OCI-LY7 (cell line): ENCODE data around the gene REN. TPM values are rescaled to one million over a fixed set of nuclear protein-coding genes. Genes with fewer than 3 reads are reported as not detected.

Experiments
- BruUV-seq: library from RNA; stranded (reverse); fragments of 400-500 nt; replicated peaks from 2 replicates; lab custom pipeline; 2021; lab: Mats Ljungman, UMichigan
- CTCF ChIA-PET: fragments of 300-600 bp; sonication (Branson Sonifier 250); formaldehyde crosslinking; loops from one replicate; lab custom pipeline; 2022; ENCODE audit warnings: antibody characterized with exemption; ENCODE audit not compliant: unreplicated experiment; lab: Charles Lee
- POLR2A ChIA-PET: fragments of 300-600 bp; sonication (Branson Sonifier 250); formaldehyde crosslinking; loops from one replicate; lab custom pipeline; 2022; ENCODE audit warnings: antibody characterized with exemption; lab: Charles Lee
- DNase-seq: peaks from one replicate; pipeline ENCODE4 v3.0.0-alpha.2; 2015; ENCODE audit warnings: low spot score
- H2AFZ ChIP-seq: fragments of 200-600 bp; sonication (generic), shearing (Covaris generic); 2 replicates; pipeline ENCODE4 v1.6.1; 2014; ENCODE audit warnings: mild to moderate bottlenecking, antibody characterized with exemption, low read length, moderate library complexity
- H3K27ac ChIP-seq: fragments of 200-600 bp; sonication (generic); 2 replicates; pipeline ENCODE4 v1.5.1; 2014; ENCODE audit warnings: mixed run types, low read depth, mild to moderate bottlenecking, moderate library complexity, low read length, inconsistent platforms; ENCODE audit not compliant: poor library complexity, severe bottlenecking
- H3K36me3 ChIP-seq: fragments of 200-600 bp; sonication (generic); 2 replicates; pipeline ENCODE4 v1.6.1; 2014; ENCODE audit warnings: mild to moderate bottlenecking, antibody characterized with exemption, low read length, moderate library complexity, mixed read lengths; ENCODE audit not compliant: insufficient read depth
- H3K4me1 ChIP-seq: fragments of 200-600 bp; sonication (generic); 2 replicates; pipeline ENCODE4 v1.5.1; 2014; ENCODE audit warnings: mild to moderate bottlenecking, low read length; ENCODE audit not compliant: insufficient read depth, poor library complexity, severe bottlenecking
- H3K4me2 ChIP-seq: fragments of 200-600 bp; sonication (generic); 2 replicates; pipeline ENCODE4 v1.6.1; 2014; ENCODE audit warnings: mild to moderate bottlenecking, low read length
- H3K4me3 ChIP-seq: fragments of 200-600 bp; sonication (generic); 2 replicates; pipeline ENCODE4 v1.5.1; 2014; ENCODE audit warnings: mild to moderate bottlenecking, low read depth, low read length; ENCODE audit not compliant: poor library complexity, severe bottlenecking
- H3K79me2 ChIP-seq: fragments of 200-600 bp; sonication (generic); 2 replicates; pipeline ENCODE4 v1.6.1; 2016; ENCODE audit warnings: low read depth, mild to moderate bottlenecking, low read length, moderate library complexity, mixed read lengths; ENCODE audit not compliant: insufficient read depth
- H3K9me2 ChIP-seq: fragments of 200-600 bp; sonication (generic); 2 replicates; pipeline ENCODE4 v1.6.1; 2016; ENCODE audit warnings: mild to moderate bottlenecking, low read length, mixed read lengths; ENCODE audit not compliant: insufficient read depth
- H3K9me3 ChIP-seq: fragments of 200-600 bp; sonication (generic); 2 replicates; pipeline ENCODE4 v1.6.1; 2014; ENCODE audit warnings: mild to moderate bottlenecking, mixed run types, low read length, mixed read lengths
- H4K20me1 ChIP-seq: fragments of 200-600 bp; sonication (generic); 2 replicates; pipeline ENCODE4 v1.6.1; 2014; ENCODE audit warnings: mild to moderate bottlenecking, antibody characterized with exemption, low read length, moderate library complexity, mixed read lengths; ENCODE audit not compliant: insufficient read depth
- EZH2phosphoT487 ChIP-seq: fragments of 200-600 bp; sonication (generic); IDR thresholded peaks from 2 replicates; pipeline ENCODE4 v1.6.1; 2018; ENCODE audit warnings: low read depth, borderline replicate concordance, mild to moderate bottlenecking, mixed run types, antibody characterized with exemption, low read length, moderate library complexity, mixed read lengths
- intact Hi-C: fragments of 100-400 bp; cut with micrococcal nuclease; formaldehyde crosslinking; loops from one replicate; pipeline ENCODE4 v1.10.0; 2022; ENCODE audit not compliant: unreplicated experiment
- total RNA-seq, 2 experiments: library from RNA; depleted of rRNA in 1 of 2; stranded (reverse); fragments of >200 nt in 1 of 2; shearing (Covaris generic) in 1 of 2; gene quantifications; 2 replicates each; pipeline ENCODE4 v1.2.3, GENCODE V29; 2014 to 2022
- TF ChIP-seq, protein P1 (sequence below): fragments of 200-600 bp; sonication (generic); conservative IDR thresholded peaks from 2 replicates; pipeline ENCODE4 v1.5.1; 2014; ENCODE audit warnings: mild to moderate bottlenecking, antibody characterized with exemption, low read length, moderate library complexity, mixed read lengths

The REN gene
- total RNA-seq, 2 experiments from 2014 or later, result not detected

DNA sequence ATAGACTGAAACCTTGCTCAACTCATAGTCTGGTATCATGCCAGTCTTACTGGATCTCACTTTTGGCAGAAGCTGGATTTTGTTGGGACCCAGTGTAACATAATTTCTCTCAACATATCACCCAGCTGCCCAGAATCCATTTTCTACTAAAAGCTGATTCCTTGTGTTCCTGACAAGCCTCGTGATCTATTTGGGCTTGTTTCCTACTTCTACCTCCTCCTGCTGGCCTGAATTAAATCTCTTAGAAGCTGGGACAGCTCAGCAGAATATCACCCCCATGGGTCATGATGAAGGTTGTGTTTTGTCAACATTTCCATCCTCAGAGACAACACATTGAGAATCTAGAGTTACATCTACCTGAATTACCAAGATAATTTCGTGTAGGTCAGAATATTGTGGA lies 40.0 kb upstream of the REN start:
- CTCF ChIA-PET, result no interaction called here
- intact Hi-C loops, result loop anchor here (5.0 kb wide), 1 partner anchor 156 kb away; no protein-coding TSS in a partner anchor
- POLR2A ChIA-PET, result no interaction called here

DNA sequence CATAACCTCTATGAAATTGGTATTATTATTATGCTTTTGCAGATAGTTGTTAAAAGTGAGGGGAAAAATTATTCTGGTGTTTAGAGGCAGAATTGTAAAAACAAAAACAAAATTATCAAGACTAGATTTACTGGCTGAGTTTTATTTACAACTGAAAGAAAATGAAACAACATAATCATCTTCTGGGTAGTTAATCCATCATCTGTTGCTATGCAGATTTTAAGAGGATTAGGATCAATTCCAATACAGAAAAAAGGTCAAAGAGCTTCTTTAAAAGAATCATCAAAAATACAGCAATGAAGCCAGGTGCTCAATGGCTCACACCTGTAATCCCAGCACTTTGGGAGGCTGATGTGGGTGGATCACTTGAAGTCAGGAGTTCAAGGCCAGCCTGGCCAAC lies 39.3 kb upstream of the REN start:
- DNase-seq, result no peak
- Histone ChIP-seq H2AFZ (no peak overlapping the region), H3K79me2 (no peaks in the 10 kb centered on the region), H3K9me3 (no peaks in the 10 kb centered on the region), H3K9me2 (no peaks in the 10 kb centered on the region), H3K4me3 (no peak overlapping the region), H3K36me3 (no peaks in the 10 kb centered on the region), H3K27ac (no peak overlapping the region), H3K4me1 (no peaks in the 10 kb centered on the region), H4K20me1 (no peaks in the 10 kb centered on the region), H3K4me2 (no peak overlapping the region)
- POLR2A ChIA-PET, result no interaction called here
- intact Hi-C loops, result loop anchor here (5.0 kb wide), 1 partner anchor 157 kb away; no protein-coding TSS in a partner anchor
- CTCF ChIA-PET, result no interaction called here
- no TSS peak for BruUV-seq
- TF ChIP-seq EZH2phosphoT487, result no peak
- TF ChIP-seq, protein P1, sequence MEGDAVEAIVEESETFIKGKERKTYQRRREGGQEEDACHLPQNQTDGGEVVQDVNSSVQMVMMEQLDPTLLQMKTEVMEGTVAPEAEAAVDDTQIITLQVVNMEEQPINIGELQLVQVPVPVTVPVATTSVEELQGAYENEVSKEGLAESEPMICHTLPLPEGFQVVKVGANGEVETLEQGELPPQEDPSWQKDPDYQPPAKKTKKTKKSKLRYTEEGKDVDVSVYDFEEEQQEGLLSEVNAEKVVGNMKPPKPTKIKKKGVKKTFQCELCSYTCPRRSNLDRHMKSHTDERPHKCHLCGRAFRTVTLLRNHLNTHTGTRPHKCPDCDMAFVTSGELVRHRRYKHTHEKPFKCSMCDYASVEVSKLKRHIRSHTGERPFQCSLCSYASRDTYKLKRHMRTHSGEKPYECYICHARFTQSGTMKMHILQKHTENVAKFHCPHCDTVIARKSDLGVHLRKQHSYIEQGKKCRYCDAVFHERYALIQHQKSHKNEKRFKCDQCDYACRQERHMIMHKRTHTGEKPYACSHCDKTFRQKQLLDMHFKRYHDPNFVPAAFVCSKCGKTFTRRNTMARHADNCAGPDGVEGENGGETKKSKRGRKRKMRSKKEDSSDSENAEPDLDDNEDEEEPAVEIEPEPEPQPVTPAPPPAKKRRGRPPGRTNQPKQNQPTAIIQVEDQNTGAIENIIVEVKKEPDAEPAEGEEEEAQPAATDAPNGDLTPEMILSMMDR, result no peak

More for the DNA sequence above, 40.0 kb upstream of the REN start:
- Histone ChIP-seq H3K79me2 (no peaks in the 10 kb centered on the region), H3K27ac (no peak overlapping the region), H3K9me2 (no peaks in the 10 kb centered on the region), H3K4me3 (no peak overlapping the region), H3K9me3 (no peaks in the 10 kb centered on the region), H2AFZ (no peak overlapping the region), H4K20me1 (no peaks in the 10 kb centered on the region), H3K4me1 (no peaks in the 10 kb centered on the region), H3K36me3 (no peaks in the 10 kb centered on the region), H3K4me2 (no peak overlapping the region)
- no peak for TF ChIP-seq EZH2phosphoT487
- TF ChIP-seq, protein P1, result no peak
- BruUV-seq, result no TSS peak
- DNase-seq, result no peak

DNA sequence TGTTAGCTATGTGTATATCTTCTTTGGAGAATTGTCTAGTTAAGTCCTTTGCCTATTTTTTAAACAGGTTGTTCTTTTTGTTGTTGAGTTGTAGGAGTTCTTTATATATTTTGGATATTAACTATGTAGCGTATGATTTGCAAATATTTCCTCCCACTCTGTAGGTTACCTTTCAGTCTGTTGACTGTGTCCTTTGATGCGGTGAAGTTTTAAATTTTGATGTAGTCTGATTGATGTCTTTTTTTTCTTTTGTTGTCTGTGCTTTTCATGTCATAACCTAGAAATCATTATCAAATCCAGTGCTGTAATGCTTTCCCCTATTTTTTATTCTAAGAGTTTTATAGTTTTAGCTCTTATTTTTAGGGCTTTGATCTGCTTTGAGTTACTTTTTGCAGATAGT lies 38.8 kb upstream of the REN start:
- POLR2A ChIA-PET, result no interaction called here
- no peaks in the 10 kb centered on the region for H3K79me2 ChIP-seq
- H3K36me3 ChIP-seq, result no peaks in the 10 kb centered on the region
- H2AFZ ChIP-seq, result no peak overlapping the region
- no TSS peak for BruUV-seq
- CTCF ChIA-PET, result no interaction called here
- DNase-seq, result no peak
- H3K4me3 ChIP-seq, result no peak overlapping the region
- H4K20me1 ChIP-seq, result no peaks in the 10 kb centered on the region
- H3K4me1 ChIP-seq, result no peaks in the 10 kb centered on the region
- no peak overlapping the region for H3K27ac ChIP-seq
- TF ChIP-seq EZH2phosphoT487, result no peak
- TF ChIP-seq, protein P1, result no peak
- no peaks in the 10 kb centered on the region for H3K9me2 ChIP-seq
- intact Hi-C loops, result loop anchor here (5.0 kb wide), 1 partner anchor 157 kb away; no protein-coding TSS in a partner anchor
- H3K9me3 ChIP-seq, result no peaks in the 10 kb centered on the region
- no peak overlapping the region for H3K4me2 ChIP-seq
